Measurements from ENCODE around the gene HYDIN.
A peak's percentile ranks its signal among the peaks of the same experiment; 100 is the strongest.

Gene HYDIN

GRCh38 chr16:70782237-70782636, 448.3 kb downstream of the HYDIN start:
- H3K4me3 ChIP-seq (ENCODE audit: low read depth in 1 of 5, low read length in 5 of 5) = no peak overlapping the region
- H3K9ac ChIP-seq (ENCODE audit: low read length in 5 of 5) = no peak overlapping the region
- no peaks in the 10 kb centered on the region for H3K27me3 ChIP-seq (ENCODE audit: control insufficient read depth in 5 of 5, insufficient read depth in 4 of 5, low read length in 5 of 5)
- H3K9me3 ChIP-seq (ENCODE audit: control insufficient read depth in 5 of 5, low read length in 5 of 5) = peaks cover 0 to 4% (median 0%) of the 10 kb centered on the region in 5 donors
- peaks cover 0 to 87% (median 74%) of the 10 kb centered on the region in 5 donors for H3K36me3 ChIP-seq (ENCODE audit: control insufficient read depth in 5 of 5, insufficient read depth in 5 of 5, low read length in 5 of 5)
- no peak overlapping the region for H3K27ac ChIP-seq (ENCODE audit: low read depth, low read length)
- H3K4me1 ChIP-seq (ENCODE audit: control insufficient read depth in 5 of 5, insufficient read depth in 5 of 5, low read length in 5 of 5) = peaks cover 0 to 7% (median 1%) of the 10 kb centered on the region in 5 donors

- no peak overlapping the region for H3K9ac ChIP-seq (ENCODE audit: low read length in 5 of 5)
- H3K36me3 ChIP-seq (ENCODE audit: control insufficient read depth in 5 of 5, insufficient read depth in 5 of 5, low read length in 5 of 5) = peaks cover 0 to 84% (median 76%) of the 10 kb centered on the region in 5 donors
- peaks cover 0 to 7% (median 1%) of the 10 kb centered on the region in 5 donors for H3K4me1 ChIP-seq (ENCODE audit: control insufficient read depth in 5 of 5, insufficient read depth in 5 of 5, low read length in 5 of 5)
- no peak overlapping the region for H3K27ac ChIP-seq (ENCODE audit: low read depth, low read length)
- H3K9me3 ChIP-seq (ENCODE audit: control insufficient read depth in 5 of 5, low read length in 5 of 5) = peaks cover 0 to 4% (median 0%) of the 10 kb centered on the region in 5 donors
- H3K4me3 ChIP-seq (ENCODE audit: low read depth in 1 of 5, low read length in 5 of 5) = no peak overlapping the region
- no peaks in the 10 kb centered on the region for H3K27me3 ChIP-seq (ENCODE audit: control insufficient read depth in 5 of 5, insufficient read depth in 4 of 5, low read length in 5 of 5)
Measured at GRCh38 chr16:70781800-70782199, 448.7 kb downstream of the HYDIN start.

GRCh38 chr16:70780546-70780945, 450.0 kb downstream of the HYDIN start:
- Histone ChIP-seq H3K27ac (ENCODE audit: low read depth, low read length) (no peak overlapping the region), H3K9me3 (ENCODE audit: control insufficient read depth in 5 of 5, low read length in 5 of 5) (peaks cover 0 to 4% (median 0%) of the 10 kb centered on the region in 5 donors), H3K27me3 (ENCODE audit: control insufficient read depth in 5 of 5, insufficient read depth in 4 of 5, low read length in 5 of 5) (no peaks in the 10 kb centered on the region), H3K9ac (ENCODE audit: low read length in 5 of 5) (no peak overlapping the region), H3K4me3 (ENCODE audit: low read depth in 1 of 5, low read length in 5 of 5) (no peak overlapping the region), H3K4me1 (ENCODE audit: control insufficient read depth in 5 of 5, insufficient read depth in 5 of 5, low read length in 5 of 5) (peaks cover 0 to 6% (median 1%) of the 10 kb centered on the region in 5 donors), H3K36me3 (ENCODE audit: control insufficient read depth in 5 of 5, insufficient read depth in 5 of 5, low read length in 5 of 5) (peaks cover 0 to 77% (median 67%) of the 10 kb centered on the region in 5 donors)

GRCh38 chr16:70779361-70779760, 451.2 kb downstream of the HYDIN start:
- Histone ChIP-seq H3K36me3 (ENCODE audit: control insufficient read depth in 5 of 5, insufficient read depth in 5 of 5, low read length in 5 of 5) (peaks cover 0 to 67% (median 57%) of the 10 kb centered on the region in 5 donors), H3K9ac (ENCODE audit: low read length in 5 of 5) (no peak overlapping the region), H3K4me1 (ENCODE audit: control insufficient read depth in 5 of 5, insufficient read depth in 5 of 5, low read length in 5 of 5) (peaks cover 0 to 5% (median 1%) of the 10 kb centered on the region in 5 donors), H3K27ac (ENCODE audit: low read depth, low read length) (no peak overlapping the region), H3K27me3 (ENCODE audit: control insufficient read depth in 5 of 5, insufficient read depth in 4 of 5, low read length in 5 of 5) (no peaks in the 10 kb centered on the region), H3K4me3 (ENCODE audit: low read depth in 1 of 5, low read length in 5 of 5) (no peak overlapping the region), H3K9me3 (ENCODE audit: control insufficient read depth in 5 of 5, low read length in 5 of 5) (peaks cover 0 to 4% (median 0%) of the 10 kb centered on the region in 5 donors)

GRCh38 chr16:70778901-70779309, 451.6 kb downstream of the HYDIN start:
- no peak overlapping the region for H3K4me3 ChIP-seq (ENCODE audit: low read depth in 1 of 5, low read length in 5 of 5)
- H3K4me1 ChIP-seq (ENCODE audit: control insufficient read depth in 5 of 5, insufficient read depth in 5 of 5, low read length in 5 of 5) = peaks cover 0 to 5% (median 1%) of the 10 kb centered on the region in 5 donors
- peak overlapping the region; percentile 30 for H3K27ac ChIP-seq (ENCODE audit: low read depth, low read length)
- no peaks in the 10 kb centered on the region for H3K27me3 ChIP-seq (ENCODE audit: control insufficient read depth in 5 of 5, insufficient read depth in 4 of 5, low read length in 5 of 5)
- H3K36me3 ChIP-seq (ENCODE audit: control insufficient read depth in 5 of 5, insufficient read depth in 5 of 5, low read length in 5 of 5) = peaks cover 2 to 67% (median 57%) of the 10 kb centered on the region in 5 donors
- H3K9ac ChIP-seq (ENCODE audit: low read length in 5 of 5) = no peak overlapping the region
- H3K9me3 ChIP-seq (ENCODE audit: control insufficient read depth in 5 of 5, low read length in 5 of 5) = peaks cover 0 to 4% (median 0%) of the 10 kb centered on the region in 5 donors

- Histone ChIP-seq H3K9me3 (ENCODE audit: control insufficient read depth in 5 of 5, low read length in 5 of 5) (peaks cover 0 to 4% (median 0%) of the 10 kb centered on the region in 5 donors), H3K9ac (ENCODE audit: low read length in 5 of 5) (no peak overlapping the region), H3K4me1 (ENCODE audit: control insufficient read depth in 5 of 5, insufficient read depth in 5 of 5, low read length in 5 of 5) (peaks cover 0 to 5% (median 1%) of the 10 kb centered on the region in 5 donors), H3K4me3 (ENCODE audit: low read depth in 1 of 5, low read length in 5 of 5) (no peak overlapping the region), H3K27ac (ENCODE audit: low read depth, low read length) (peak overlapping the region; percentile 30), H3K27me3 (ENCODE audit: control insufficient read depth in 5 of 5, insufficient read depth in 4 of 5, low read length in 5 of 5) (no peaks in the 10 kb centered on the region), H3K36me3 (ENCODE audit: control insufficient read depth in 5 of 5, insufficient read depth in 5 of 5, low read length in 5 of 5) (peaks cover 3 to 62% (median 51%) of the 10 kb centered on the region in 5 donors)
Measured at GRCh38 chr16:70777973-70778406, 452.5 kb downstream of the HYDIN start.

GRCh38 chr16:70777496-70777895, 453.0 kb downstream of the HYDIN start:
- H3K4me3 ChIP-seq (ENCODE audit: low read depth in 1 of 5, low read length in 5 of 5) = no peak overlapping the region
- no peak overlapping the region for H3K27ac ChIP-seq (ENCODE audit: low read depth, low read length)
- H3K4me1 ChIP-seq (ENCODE audit: control insufficient read depth in 5 of 5, insufficient read depth in 5 of 5, low read length in 5 of 5) = peaks cover 0 to 5% (median 1%) of the 10 kb centered on the region in 5 donors
- H3K36me3 ChIP-seq (ENCODE audit: control insufficient read depth in 5 of 5, insufficient read depth in 5 of 5, low read length in 5 of 5) = peaks cover 8 to 62% (median 49%) of the 10 kb centered on the region in 5 donors
- no peaks in the 10 kb centered on the region for H3K27me3 ChIP-seq (ENCODE audit: control insufficient read depth in 5 of 5, insufficient read depth in 4 of 5, low read length in 5 of 5)
- peaks cover 0 to 4% (median 0%) of the 10 kb centered on the region in 5 donors for H3K9me3 ChIP-seq (ENCODE audit: control insufficient read depth in 5 of 5, low read length in 5 of 5)
- no peak overlapping the region for H3K9ac ChIP-seq (ENCODE audit: low read length in 5 of 5)

GRCh38 chr16:70775399-70775798, 455.1 kb downstream of the HYDIN start:
- H3K4me1 ChIP-seq (ENCODE audit: control insufficient read depth in 5 of 5, insufficient read depth in 5 of 5, low read length in 5 of 5) = peaks cover 1 to 5% (median 4%) of the 10 kb centered on the region in 5 donors
- H3K27ac ChIP-seq (ENCODE audit: low read depth, low read length) = no peak overlapping the region
- H3K27me3 ChIP-seq (ENCODE audit: control insufficient read depth in 5 of 5, insufficient read depth in 4 of 5, low read length in 5 of 5) = no peaks in the 10 kb centered on the region
- no peak overlapping the region for H3K4me3 ChIP-seq (ENCODE audit: low read depth in 1 of 5, low read length in 5 of 5)
- no peak overlapping the region for H3K9ac ChIP-seq (ENCODE audit: low read length in 5 of 5)
- peaks cover 11 to 55% (median 38%) of the 10 kb centered on the region in 5 donors for H3K36me3 ChIP-seq (ENCODE audit: control insufficient read depth in 5 of 5, insufficient read depth in 5 of 5, low read length in 5 of 5)
- no peaks in the 10 kb centered on the region for H3K9me3 ChIP-seq (ENCODE audit: control insufficient read depth in 5 of 5, low read length in 5 of 5)

- Histone ChIP-seq H3K9ac (ENCODE audit: low read length in 5 of 5) (no peak overlapping the region), H3K36me3 (ENCODE audit: control insufficient read depth in 5 of 5, insufficient read depth in 5 of 5, low read length in 5 of 5) (peaks cover 11 to 57% (median 34%) of the 10 kb centered on the region in 5 donors), H3K4me3 (ENCODE audit: low read depth in 1 of 5, low read length in 5 of 5) (no peak overlapping the region), H3K27me3 (ENCODE audit: control insufficient read depth in 5 of 5, insufficient read depth in 4 of 5, low read length in 5 of 5) (no peaks in the 10 kb centered on the region), H3K4me1 (ENCODE audit: control insufficient read depth in 5 of 5, insufficient read depth in 5 of 5, low read length in 5 of 5) (peaks cover 1 to 5% (median 4%) of the 10 kb centered on the region in 5 donors), H3K9me3 (ENCODE audit: control insufficient read depth in 5 of 5, low read length in 5 of 5) (no peaks in the 10 kb centered on the region), H3K27ac (ENCODE audit: low read depth, low read length) (no peak overlapping the region)
Measured at GRCh38 chr16:70774261-70774660, 456.3 kb downstream of the HYDIN start.

- H3K4me1 ChIP-seq (ENCODE audit: control insufficient read depth in 5 of 5, insufficient read depth in 5 of 5, low read length in 5 of 5) = peaks cover 0 to 13% (median 4%) of the 10 kb centered on the region in 5 donors
- no peaks in the 10 kb centered on the region for H3K9me3 ChIP-seq (ENCODE audit: control insufficient read depth in 5 of 5, low read length in 5 of 5)
- no peak overlapping the region for H3K9ac ChIP-seq (ENCODE audit: low read length in 5 of 5)
- H3K27me3 ChIP-seq (ENCODE audit: control insufficient read depth in 5 of 5, insufficient read depth in 4 of 5, low read length in 5 of 5) = no peaks in the 10 kb centered on the region
- H3K27ac ChIP-seq (ENCODE audit: low read depth, low read length) = no peak overlapping the region
- H3K36me3 ChIP-seq (ENCODE audit: control insufficient read depth in 5 of 5, insufficient read depth in 5 of 5, low read length in 5 of 5) = peaks cover 11 to 58% (median 32%) of the 10 kb centered on the region in 5 donors
- H3K4me3 ChIP-seq (ENCODE audit: low read depth in 1 of 5, low read length in 5 of 5) = no peak overlapping the region
Measured at GRCh38 chr16:70772493-70772892, 458.0 kb downstream of the HYDIN start.

All from subcutaneous abdominal adipose tissue (tissue), 5 donors.